Dermis lymphatic vessel endothelial cell (primary cell): Measurements from ENCODE around the gene MERTK. TPM values are rescaled to one million over a fixed set of nuclear protein-coding genes. Genes with fewer than 3 reads are reported as not detected.

Source experiments
- total RNA-seq: library from RNA; depleted of rRNA; stranded (reverse); fragments of >200 nt; gene quantifications from 2 replicates; pipeline ENCODE4 v1.2.1, GENCODE V29; 2014

MERTK gene
- total RNA-seq: 13.4 and 20.5 TPM in 2 replicates

DNA sequence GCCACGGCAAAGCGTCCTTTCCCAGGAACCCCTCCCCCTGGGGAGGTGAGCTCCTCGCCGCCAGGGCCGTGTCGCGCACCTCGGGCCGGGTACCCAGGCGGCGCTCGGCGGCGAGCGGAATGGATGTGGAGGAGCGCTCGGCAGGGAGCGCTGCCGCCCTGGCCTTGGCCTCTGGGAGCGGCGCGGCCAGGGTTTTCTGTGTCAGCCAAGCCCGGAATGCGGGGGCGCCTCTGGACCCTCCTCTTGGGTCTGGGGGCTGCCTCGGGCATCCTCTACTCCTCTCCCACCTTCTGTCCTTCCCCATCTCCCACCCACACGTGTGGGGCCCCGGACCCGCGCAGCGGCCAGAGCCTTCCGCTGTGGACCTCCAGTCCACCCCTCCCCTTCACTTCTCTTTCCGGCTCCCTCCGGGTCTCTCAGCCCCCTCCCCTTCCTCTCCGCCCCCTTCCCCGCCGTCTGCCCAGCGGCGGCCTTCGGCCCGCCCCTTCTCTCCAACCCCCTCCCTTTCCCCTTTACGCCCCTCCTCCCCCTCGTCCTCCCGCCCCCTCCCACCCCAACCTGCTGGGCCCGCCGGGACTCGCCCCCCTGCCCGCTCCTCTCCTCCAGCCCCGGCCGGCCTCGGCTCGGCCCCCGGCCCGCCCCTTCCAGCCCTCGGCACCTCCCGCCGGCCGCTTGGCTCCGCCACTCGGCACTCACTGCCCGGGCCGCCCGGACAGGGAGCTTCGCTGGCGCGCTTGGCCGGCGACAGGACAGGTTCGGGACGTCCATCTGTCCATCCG lies at the start of gene MERTK:
Gene MERTK (plus strand): TSS at position 684 of the 779 bp plus-strand sequence. CDS start 129 bp downstream, outside the sequence.

DNA sequence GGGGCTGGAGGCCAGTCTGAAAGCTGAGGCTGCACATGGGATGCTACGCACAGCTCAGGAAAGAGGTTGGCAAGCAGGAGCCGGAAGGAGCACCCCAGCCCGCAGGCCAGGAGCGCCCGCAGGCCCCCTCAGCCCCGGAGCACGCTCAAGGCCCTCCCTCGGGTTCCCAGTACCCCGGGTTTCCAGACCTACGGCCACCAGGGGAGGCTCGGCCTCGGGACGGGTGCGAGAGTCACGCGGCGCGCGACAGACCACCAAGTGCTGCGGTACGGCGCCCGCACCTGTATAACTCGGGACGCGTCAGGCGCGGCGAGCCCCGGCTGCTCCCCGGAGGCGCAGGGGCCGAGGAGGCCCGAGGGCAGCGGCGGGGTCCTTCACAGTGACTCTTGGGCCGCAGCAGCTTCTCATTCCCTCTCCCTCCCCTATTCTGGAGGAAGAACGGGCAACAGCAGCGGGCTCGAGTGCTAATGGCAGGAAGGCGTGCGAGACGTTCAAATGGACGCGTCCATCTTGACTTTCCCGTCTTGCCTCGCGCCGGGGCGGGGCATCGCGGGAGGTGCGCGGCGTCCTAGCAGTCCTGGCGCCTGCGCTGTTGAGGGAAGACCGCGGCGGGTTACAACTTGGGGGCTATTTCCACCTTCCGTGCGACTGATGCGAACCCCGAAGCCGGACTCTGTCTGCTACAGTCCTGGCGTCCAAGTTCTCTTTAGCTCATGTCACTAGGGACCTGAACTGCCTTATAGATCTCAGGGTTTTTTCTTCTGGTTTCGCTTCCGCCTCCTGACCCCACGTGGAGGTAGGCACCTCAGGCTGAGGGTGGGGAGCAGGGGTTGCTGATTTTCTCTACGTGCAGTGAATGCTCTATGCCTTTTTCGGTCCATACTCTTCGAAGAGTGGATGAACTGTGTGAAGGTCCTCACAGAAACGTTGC lies 14.5 kb upstream of the MERTK start, which contains the start of gene ANAPC1:
Gene ANAPC1 (minus strand): TSS at position 533 of the 931 bp plus-strand sequence. CDS start 3,368 bp downstream, outside the sequence.

DNA sequence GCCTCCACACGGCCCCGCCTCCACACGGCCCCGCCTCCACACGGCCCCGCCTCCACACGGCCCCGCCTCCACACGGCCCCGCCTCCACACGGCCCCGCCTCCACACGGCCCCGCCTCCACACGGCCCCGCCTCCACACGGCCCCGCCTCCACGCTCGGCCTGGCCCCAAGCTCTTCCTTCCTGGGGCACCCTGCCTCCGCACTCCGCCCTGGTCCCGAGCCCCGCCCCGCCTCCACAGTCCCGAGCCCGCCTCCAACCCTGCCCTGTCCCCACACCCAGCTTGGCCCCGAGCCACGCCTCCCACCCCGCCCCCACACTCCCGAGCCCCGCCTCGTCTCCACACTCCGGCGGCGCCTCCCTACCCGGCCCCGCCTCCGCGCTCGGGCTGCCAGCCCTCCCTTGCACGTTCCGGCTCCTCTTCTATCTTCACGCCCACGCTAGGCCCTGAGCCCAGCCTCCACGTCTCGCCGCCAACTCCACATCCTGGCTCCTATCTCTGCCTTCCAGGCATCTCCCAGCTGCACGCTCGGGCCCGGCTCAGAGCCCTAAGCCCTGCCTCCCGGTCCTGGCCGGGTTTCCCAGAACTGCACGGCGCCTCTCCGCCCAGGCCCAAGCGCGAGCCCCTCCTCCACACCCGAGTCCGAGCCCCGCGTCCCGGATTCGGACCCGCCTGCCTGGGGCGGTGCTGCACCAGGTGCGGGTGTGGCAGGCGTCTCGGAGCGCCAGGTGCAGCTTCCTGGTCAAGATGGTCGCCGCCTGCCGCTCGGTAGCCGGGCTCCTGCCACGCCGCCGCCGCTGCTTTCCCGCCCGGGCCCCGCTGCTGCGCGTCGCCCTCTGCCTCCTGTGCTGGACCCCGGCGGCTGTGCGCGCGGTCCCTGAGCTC lies 156.7 kb downstream of the MERTK start, which contains the start of gene TMEM87B:
Gene TMEM87B (plus strand): TSS at position 423 of the 883 bp plus-strand sequence. CDS start 323 bp downstream, at position 746.

Other genes starting within 250 kb of the MERTK start
- gene ANAPC1, start 14.4 kb upstream of the MERTK start, total RNA-seq: 43.7 and 66.6 TPM in 2 replicates
- 22.1 and 31.0 TPM in 2 replicates for gene TMEM87B, start 156.7 kb downstream of the MERTK start, total RNA-seq
- gene FBLN7, start 239.8 kb downstream of the MERTK start, total RNA-seq: 0.87 and 2.7 TPM in 2 replicates